NCI-H146 treated with DMSO at 0.1 percent for 48 hours (cell line): ENCODE results near the gene UGT1A7.
"Not testable (repeated sequence)": the region's sequence is repeated elsewhere in the genome, so short reads cannot be mapped to it uniquely, and the experiment has no call there.

Experiments
- DNase-seq: peaks from one replicate; lab custom pipeline; 2025; ENCODE audit not compliant: unreplicated experiment; lab: John Stamatoyannopoulos, UW

The UGT1A7 gene

DNA sequence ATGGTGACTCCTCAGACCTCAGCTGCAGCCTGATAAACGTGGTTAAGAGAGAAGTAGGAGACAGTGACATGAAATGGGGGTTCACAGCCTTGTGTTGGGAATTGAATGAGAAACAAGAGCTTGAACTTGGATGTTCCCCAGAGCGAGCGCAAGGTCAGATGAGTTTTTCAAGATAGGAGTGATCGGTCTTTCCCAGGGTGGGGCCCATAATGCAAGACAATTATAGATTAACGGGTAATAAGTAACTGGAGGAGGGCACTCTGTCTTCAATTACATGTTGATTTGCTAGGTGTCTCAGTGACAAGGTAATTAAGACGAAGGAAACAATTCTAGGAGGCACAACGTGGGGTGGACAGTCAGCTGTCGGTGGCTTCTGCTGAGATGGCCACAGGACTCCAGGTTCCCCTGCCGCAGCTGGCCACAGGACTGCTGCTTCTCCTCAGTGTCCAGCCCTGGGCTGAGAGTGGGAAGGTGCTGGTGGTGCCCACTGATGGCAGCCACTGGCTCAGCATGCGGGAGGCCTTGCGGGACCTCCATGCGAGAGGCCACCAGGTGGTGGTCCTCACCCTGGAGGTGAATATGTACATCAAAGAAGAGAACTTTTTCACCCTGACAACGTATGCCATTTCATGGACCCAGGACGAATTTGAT is 31.0 kb downstream of the UGT1A7 start, which contains the start of gene UGT1A5:
Gene UGT1A5, plus strand, starts transcription at position 297 of the 651 bp plus-strand sequence. Its CDS starts 85 bp downstream, at position 382.
- DNase-seq, result no peak

- DNase-seq, result no peak
These were observed 31.5 kb downstream of the UGT1A7 start for GRCh38 chr2:233713262-233713615.

DNA sequence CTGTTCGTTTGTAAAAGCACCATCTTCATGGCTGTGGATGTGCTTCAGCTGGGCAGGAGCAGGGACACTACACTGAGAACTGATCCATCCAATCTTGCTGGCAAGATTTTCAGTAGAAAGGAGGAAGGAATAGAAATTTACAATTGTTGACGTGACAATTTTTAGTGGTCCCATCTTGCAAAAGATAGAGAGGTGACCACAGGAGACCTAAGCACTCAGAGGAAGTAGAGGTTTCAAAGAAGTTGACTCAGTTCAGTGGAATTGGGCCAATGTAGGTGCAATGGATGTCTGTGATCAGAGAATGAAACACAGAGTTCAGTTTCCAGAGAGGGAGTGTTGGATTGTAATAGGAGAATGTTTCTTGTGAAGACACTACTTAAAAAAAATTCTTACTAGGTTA is 32.4 kb downstream of the UGT1A7 start:
- DNase-seq, result no peak

DNA sequence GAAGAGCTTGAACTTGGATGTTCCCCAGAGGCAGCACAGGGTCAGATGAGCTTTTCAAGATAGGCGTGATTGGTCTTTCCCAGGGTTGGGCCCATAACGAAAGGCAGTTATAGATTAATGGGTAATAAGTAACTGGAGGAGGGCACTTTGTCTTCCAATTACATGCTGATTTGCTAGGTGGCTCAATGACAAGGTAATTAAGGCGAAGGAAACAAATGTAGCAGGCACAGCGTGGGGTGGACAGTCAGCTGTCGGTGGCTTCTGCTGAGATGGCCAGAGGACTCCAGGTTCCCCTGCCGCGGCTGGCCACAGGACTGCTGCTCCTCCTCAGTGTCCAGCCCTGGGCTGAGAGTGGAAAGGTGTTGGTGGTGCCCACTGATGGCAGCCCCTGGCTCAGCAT is 36.9 kb downstream of the UGT1A7 start, which contains the start of gene UGT1A4:
Gene UGT1A4, plus strand, starts transcription at position 185 of the 400 bp plus-strand sequence. Its CDS starts 85 bp downstream, at position 270.
- no peak for DNase-seq

DNA sequence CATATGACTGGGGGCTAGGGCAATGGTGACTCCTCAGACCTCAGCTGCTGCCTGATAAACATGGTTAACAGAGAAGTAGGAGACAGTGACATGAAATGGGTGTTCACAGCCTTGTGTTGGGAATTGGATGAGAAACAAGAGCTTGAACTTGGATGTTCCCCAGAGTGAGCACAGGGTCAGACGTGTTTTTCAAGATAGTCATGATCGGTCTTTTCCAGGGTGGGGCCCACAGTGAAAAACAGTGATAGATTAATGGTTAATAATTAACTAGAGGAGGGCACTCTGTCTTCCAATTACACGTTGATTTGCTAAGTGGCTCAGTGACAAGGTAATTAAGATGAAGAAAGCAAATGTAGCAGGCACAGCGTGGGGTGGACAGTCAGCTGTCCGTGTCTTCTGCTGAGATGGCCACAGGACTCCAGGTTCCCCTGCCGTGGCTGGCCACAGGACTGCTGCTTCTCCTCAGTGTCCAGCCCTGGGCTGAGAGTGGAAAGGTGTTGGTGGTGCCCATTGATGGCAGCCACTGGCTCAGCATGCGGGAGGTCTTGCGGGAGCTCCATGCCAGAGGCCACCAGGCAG is 47.1 kb downstream of the UGT1A7 start, which contains the start of gene UGT1A3:
Gene UGT1A3, plus strand, starts transcription at position 320 of the 579 bp plus-strand sequence. Its CDS starts 85 bp downstream, at position 405.
- DNase-seq, result no peak

DNA sequence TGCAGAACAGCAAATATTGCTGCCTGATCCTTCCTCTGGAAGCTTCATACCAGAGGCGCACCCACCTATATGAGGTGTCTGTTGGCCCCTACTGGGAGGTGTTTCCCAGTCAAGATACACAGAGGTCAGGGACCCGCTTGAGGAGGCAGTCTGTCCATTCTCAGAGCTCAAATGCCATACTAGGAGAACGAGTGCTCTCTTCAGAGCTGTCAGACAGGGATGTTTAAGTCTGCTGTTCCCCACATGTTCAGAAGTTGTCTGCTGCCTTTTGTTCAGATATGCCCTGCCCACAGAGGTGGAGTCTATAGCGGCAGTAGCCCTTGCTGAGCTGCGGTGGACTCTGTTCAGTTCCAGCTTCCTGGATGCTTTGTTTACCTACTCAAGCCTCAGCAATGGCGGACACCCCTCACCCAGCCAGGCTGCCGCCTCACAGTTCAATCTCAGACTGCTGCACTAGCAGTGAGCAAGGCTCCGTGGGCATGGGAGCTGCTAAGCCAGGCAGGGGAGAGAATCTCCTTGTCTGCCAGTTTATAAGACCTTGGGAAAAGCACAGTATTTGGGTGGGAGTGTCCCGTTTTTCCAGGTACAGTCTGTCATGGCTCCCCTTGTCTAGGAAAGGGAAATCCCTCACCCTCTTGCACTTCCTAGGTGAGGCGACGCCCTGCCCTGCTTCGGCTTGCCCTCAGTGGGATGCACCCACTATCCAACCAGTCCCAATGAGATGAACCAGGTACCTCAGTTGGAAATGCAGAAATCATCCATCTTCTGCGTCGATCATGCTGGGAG is 55.4 kb downstream of the UGT1A7 start:
- DNase-seq, result not testable (repeated sequence)

GRCh38 chr2:233740870-233741269 is 59.2 kb downstream of the UGT1A7 start:
- no peak for DNase-seq

DNA sequence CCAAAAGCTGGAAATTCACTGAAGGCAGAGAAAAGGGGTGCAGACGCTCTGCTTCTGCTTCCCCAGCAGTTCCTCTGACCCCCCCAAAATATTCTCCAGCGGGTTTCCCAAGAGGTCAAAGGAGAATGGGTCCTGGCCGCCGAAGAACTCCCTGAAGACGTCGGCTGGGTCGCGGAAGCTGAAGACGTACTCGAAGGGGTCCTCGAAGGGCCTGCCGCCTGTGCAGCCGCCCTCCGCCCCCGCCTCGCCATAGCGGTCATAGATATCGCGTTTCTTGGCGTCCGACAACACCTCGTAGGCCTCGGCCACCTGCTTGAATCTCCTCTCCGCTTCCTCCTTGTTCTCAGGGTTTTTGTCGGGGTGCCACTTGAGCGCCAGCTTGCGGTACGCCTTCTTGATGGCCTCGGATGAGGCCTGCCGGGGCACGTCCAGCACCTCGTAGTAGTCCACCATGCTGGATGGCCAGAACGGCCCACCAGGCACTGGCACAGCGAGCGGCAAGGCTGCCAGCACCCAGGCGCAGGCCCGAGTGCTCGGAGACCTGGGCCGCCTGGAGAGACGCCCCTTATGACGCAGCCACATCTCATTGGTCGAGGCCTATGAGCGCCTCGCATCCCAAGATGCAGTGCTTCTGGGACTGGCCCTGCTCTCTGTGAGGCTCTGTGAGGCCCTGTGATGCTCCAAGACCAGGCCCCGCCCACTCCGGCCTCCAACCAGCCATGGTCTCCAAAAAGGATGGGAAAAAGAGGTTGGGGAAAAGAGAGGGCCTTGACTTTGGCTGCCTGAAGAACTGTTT is 62.0 kb downstream of the UGT1A7 start:
- DNase-seq, result no peak

DNA sequence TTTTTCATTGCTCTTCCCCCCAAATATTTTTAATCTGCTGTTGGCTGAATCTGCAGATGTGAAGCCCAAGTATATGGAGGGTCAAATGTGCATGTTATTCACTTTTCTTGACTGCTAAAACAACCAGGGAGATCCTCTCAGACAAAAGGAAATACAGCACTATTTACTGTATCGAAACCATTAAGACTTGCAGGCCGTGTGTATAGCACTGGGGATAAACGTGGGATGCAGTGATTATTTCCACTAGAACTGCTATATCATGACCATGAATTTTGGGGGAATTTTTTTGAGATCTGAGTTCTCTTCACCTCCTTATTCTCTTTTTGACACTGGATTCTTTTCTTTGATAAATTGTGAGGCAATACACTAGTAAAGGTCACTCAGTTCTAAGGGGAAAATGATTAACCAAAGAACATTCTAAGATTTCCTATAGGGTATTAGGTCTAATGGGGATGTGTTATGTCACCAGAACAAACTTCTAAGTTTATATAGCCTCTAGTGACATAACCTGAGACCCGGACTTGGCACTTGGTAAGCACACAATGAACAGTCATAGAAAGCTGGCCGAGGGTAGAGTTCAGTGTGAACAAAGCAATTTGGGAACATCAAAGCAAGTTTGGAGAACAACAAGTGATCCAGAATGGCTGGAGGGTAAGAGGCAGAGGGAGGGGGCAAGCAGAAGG is 63.5 kb downstream of the UGT1A7 start:
- DNase-seq, result no peak

- DNase-seq, result not testable (repeated sequence)
These were observed 64.1 kb downstream of the UGT1A7 start for GRCh38 chr2:233745838-233746237.

DNA sequence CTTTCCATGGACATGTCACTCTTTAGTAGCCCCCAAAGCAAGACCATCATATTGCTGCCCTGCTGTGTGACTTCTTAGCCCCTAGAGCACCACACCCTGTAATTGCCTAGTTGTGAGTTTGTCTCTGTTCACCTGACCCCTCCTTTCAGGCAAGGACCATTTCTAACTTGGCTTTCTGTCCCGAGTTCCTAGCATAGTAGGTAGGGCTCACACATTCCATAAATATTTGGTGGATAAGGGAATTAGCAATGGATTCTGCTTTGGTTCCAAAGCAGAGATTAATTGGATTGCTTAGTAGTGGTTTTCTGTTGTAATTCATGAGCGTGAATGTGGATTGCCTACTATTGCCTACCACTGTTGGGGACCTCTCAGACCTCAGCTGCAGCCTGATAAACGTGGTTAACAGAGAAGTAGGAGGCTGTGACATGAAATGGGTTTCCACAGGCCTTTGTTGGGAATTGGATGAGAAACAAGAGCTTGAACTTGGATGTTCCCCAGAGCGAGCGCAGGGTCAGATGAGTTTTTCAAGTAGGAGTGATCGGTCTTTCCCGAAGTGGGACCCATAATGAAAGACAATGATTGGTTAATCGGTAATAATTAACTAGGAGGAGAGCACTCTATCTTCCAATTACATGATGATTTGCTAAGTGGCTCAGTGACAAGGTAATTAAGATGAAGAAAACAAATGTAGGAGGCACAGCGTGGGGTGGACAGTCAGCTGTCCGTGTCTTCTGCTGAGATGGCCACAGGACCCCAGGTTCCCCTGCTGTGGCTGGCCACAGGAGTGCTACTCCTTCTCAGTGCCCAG is 65.0 kb downstream of the UGT1A7 start:
- no peak for DNase-seq

GRCh38 chr2:233747283-233747544 is 65.5 kb downstream of the UGT1A7 start:
- no peak for DNase-seq

DNA sequence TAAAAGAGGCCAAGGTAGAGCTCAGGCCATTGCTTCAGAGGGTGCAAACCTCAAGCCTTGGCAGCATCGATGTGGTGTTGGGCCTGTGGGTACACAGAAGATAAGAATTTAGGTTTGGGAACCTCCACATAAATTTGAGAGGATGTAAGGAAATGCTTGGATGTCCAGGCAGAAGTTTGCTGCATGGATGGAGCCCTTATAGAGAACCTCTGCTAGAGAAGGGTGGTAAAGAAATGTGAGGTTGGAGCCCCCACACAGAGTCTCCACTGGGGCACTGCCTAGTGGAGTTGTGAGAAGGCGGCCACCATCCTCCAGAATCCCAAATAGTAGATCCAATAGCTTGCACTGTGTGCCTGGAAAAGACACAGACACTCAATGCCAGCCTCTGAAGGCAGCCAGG is 69.0 kb downstream of the UGT1A7 start:
- not testable (repeated sequence) for DNase-seq

DNA sequence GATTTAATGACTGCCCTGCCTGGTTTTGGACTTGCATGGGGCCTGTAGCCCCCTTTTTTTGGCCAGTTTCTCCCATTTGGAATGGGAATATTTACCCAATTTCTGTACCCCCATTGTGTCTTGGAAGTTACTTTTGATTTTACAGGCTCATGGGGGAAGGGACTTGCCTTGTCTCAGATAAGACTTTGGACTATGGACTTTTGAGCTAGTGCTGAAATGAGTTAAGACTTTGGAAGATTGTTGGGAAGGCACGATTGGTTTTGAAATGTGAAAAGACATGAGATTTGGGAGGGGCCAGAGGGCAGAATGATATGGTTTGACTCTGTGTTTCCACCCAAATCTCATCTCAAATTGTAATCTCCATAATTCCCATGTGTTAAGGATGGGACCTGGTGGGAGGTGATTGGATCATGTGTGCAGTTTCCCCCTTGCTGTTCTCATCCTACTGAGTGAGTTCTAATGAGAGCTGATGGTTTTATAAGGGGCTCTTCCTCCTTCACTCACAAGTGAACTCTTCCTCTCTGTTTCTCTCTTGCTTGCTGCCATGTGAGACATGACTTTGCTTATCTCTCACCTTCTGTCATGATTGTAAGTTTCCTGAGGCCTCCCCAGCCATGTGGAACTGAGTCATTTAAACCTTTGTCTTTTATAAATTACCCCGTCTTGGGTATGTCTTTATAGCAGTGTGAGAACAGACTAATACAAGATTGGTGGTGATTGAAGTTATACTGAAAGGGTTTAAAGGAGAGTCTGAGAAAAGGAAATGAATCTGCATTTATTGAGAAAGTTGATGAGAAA is 69.7 kb downstream of the UGT1A7 start:
- DNase-seq, result not testable (repeated sequence)

DNA sequence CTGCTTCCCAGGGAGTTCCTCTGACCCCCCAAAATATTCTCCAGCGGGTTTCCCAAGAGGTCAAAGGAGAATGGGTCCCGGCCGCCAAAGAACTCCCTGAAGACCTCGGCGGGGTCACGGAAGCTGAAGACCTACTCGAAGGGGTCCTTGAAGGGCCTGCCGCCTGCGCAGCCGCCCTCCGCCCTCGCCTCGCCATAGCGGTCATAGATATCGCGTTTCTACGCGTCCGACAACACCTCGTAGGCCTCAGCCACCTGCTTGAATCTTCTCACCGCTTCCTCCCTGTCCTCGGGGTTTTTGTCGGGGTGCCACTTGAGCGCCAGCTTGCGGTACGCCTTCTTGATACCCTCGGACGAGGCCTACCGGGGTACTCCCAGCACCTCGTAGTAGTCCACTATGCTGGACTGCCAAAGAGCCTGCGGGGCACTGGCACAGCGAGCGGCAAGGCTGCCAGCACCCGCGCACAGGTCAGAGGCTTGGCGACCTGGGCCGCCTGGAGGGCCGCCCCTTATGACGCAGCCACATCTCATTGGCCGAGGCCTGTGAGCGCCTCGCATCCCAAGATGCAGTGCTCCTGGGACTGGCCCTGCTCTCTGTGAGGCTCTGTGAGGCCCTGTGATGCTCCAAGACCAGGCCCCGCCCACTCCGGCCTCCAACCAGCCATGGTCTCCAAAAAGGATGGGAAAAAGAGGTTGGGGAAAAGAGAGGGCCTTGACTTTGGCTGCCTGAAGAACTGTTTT is 73.3 kb downstream of the UGT1A7 start:
- no peak for DNase-seq

DNA sequence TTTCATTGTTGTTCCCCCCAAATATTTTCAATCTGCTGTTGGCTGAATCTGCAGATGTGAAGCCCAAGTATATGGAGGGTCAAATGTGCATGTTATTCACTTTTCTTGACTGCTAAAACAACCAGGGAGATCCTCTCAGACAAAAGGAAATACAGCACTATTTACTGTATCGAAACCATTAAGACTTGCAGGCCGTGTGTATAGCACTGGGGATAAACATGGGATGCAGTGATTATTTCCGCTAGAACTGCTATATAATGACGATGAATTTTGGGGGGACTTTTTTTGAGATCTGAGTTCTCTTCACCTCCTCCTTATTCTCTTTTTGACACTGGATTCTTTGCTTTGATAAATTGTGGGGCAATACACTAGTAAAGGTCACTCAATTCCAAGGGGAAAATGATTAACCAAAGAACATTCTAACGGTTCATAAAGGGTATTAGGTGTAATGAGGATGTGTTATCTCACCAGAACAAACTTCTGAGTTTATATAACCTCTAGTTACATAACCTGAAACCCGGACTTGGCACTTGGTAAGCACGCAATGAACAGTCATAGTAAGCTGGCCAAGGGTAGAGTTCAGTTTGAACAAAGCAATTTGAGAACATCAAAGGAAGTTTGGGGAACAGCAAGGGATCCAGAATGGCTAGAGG is 74.9 kb downstream of the UGT1A7 start:
- no peak for DNase-seq

DNA sequence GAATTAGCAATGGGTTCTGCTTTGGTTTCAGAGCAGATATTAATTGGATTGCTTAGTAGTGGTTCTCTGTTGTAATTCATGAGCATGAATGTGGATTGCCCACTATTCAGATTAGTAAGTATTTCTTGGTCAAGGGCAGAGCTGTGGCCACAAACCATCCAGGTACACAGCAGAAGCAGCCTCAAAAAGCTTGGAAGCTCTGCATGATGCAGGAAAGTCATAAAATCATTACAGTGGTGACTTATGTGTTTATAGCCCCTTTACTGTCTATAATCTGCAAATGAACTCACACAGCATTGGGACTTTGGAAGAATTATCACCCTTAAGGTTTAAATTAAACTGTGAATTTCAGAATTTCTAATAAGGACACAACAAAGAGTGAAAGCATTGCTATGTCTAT is 76.4 kb downstream of the UGT1A7 start:
- DNase-seq, result no peak

GRCh38 chr2:233758849-233759248 is 77.1 kb downstream of the UGT1A7 start:
- DNase-seq, result no peak
